ENCODE measurements around the gene CAMTA1.

The CAMTA1 gene

GRCh38 chr1:7570311-7570710, 785.1 kb downstream of the CAMTA1 start:
- no peak for DNase-seq (ENCODE audit: low read depth, low spot score)

DNA sequence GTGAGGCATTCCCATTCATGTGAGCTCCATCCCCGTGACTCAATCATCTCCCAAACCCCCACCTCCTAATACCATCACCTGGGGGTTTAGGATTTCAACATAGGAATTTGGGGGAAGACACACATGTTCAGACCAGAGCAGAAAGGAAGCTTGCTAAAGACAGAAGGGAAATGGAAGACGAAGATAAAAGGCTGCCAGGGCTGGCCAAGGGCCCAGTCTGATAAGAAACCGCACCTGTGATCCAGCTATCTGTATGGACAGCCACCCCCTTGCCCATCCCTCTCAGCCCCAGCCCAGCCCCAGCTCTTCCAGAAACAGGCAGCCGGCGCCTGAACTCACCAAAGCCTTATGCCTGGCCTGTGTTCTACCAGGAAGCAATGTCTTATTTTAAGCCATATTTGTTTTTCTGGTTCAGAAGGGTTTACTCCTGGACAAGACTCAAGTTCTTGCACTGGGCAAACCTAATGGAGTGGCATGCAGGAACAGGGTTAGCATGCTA, 787.4 kb downstream of the CAMTA1 start:
- DNase-seq (ENCODE audit: low read depth, low spot score), result no peak

DNA sequence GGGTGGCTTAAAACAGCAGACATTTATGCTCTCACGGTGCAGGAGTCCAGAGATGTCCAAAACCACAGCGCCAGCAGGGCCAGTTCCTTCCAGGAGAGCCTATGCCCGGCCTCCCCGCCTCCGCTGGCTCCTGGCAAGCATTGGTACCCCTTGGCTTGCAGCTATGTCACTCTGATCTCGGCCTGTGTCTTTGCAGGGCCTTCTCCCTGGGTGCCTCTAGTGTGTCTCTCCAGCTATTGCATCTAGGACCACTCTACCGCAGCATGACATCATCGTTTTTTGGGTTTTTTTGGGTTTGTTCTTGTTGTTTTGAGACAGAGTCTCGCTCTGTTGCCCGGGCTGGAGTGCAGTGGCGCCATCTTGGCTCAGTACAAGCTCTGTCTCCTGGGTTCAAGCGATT, 788.2 kb downstream of the CAMTA1 start:
- DNase-seq (ENCODE audit: low read depth, low spot score), result no peak

DNA sequence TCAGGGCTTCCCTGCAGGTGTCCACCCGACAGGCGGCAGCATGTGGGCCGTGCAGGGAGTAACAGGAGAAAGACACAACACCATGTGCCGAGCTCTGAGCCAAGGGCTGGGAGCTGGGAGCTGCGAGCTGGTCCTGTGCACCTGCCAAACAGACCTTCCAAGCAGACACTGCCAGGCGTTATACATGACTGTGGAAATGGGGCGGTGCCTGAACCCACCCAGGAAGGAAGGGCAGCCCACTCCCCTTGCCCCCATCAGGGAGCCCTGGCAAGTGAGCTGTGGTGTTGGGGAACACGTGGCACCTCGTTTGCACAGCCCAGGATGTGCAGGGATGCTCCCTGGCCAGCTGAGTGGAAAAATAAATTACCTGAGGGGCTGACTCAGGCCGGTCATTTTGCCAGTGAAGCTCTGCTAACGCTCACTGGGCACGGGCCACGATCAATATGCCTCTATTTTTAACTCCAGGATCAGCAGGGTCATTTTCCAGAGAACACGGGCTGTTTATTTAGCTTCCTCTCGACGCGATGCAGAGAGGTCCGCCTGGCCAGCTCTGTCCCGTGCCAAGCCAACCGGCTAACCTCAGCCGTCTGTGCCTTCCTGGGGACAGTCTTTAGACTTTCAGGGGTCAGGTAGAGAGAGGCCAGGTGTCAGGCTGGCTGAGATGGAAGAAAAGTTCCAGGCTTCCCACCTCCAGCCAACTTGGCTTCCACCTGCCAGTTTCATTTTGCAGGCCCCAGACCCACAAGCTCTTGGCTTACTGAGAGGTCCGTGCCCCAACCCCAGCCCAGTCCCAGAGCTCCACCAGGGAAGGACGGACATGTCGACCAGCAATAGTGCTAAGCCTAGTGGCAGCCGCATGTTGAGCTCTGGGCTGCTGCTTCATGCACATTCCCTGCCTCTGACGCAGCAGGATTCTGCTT, 789.1 kb downstream of the CAMTA1 start:
- no peak for DNase-seq (ENCODE audit: low read depth, low spot score)

GRCh38 chr1:7575041-7575400, 789.8 kb downstream of the CAMTA1 start:
- no peak for DNase-seq (ENCODE audit: low read depth, low spot score)

DNA sequence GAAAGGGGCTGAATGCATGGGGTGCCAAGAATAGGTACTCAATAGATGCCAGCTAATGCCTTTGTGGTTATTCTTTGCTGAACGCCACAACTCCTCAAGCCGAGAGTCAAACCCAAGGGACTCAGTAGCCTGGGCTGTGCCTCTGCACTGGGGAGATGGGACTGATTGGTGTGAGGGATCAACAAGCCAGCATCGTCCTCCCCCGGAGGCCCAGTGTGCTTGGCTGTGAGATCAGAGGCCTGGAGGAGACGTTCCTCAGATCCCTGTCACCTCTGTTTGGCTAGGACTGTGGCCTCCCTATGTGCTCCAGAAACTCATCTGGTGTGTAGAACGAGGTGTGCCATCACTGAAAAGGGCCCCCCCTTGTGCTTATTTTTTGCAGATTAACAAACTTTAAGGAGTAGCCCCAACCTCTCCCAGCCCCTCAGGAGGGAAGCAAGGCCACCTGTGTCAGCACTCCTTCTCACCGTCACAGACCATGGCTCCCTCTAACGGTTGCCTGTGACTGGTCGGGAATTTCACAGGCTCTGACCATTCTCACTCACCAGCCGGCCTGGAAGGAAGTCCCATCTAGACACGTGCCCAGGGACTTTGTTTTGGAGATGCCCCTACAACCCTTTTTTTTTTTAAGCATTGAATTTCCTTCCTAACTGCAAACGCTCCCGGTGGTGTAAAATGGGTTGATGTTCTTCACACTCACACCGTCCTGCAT, 791.8 kb downstream of the CAMTA1 start:
- DNase-seq (ENCODE audit: low read depth, low spot score), result no peak

- DNase-seq (ENCODE audit: low read depth, low spot score), result no peak
These were observed 793.0 kb downstream of the CAMTA1 start for GRCh38 chr1:7578206-7578605.

- no peak for DNase-seq (ENCODE audit: low read depth, low spot score)
These were observed 793.8 kb downstream of the CAMTA1 start for GRCh38 chr1:7579016-7579415.

- no peak for DNase-seq (ENCODE audit: low read depth, low spot score)
These were observed 794.9 kb downstream of the CAMTA1 start for GRCh38 chr1:7579831-7580804.

DNA sequence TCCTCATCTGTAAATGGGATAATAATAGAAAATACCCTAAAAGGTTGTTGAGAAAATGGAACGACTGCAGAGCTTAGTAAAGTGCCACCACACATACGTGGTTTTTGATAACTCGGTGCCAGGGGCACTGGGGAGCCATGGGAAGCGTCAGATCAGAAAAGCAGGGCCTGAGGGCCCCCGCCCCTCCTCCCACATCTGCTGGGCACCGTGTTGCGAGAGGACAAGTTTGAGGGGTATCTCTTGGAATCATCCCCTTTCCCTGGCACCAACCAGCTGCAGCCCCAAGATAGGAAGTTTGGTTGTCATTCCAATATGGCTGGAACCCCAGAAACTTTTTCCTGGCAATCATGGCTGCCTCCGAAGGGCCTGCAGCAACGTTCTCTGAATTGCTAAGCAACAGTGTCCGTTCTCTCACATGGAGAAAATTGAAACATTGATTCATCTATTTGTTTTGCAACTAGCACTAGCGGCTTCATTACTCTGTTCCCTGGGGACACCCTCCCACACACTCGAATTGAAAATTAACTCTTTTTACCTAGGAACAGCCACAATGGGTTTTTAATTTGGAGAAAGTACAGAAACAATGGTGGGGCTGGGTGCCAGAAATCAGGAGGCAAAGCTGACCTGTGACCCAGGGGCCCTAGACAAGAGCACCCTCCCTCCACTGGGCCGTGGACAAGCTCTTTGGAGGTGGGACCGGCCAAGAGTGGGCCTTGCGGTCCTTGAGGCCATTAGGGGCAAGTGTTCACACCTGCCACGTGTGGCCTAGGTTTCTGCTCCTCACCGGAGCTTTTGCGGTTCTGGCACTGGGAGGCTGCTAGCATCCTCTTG, 795.9 kb downstream of the CAMTA1 start:
- DNase-seq (ENCODE audit: low read depth, low spot score), result no peak

DNA sequence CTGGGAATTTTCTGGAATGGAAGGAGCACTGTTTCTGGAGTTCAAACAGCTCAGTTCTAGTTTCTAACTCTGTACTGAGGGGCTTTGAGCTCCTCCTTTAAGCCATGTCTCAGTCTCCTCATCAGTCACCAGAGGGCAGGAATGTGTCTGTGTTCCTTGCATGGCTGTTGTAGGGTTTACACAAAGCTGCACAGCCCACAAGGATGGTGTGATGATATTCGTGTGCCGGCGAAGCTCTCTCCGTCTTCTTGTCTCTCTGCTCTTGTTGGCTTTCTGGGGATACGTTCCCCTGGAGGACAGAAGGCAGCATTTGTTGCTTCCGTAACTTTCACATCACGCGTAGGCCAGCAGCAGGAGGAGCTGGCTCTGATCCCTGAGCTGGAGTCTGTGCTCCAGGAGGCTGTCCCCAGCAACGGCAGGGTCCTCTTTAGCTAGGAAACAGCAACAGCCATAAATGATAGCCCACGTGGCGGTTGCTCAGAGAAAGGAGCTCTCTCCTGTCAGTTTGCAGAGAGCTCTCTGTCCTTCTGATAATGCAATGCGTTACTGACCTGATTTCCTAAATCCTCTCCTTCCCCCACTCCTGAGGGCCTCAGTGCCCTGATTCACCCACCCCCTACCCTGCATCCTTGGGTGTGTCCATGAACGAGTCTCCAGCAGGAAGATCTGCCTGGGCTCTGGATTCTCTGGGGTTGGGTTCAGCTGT, 796.7 kb downstream of the CAMTA1 start:
- DNase-seq (ENCODE audit: low read depth, low spot score), result no peak

GRCh38 chr1:7582460-7582972, 797.3 kb downstream of the CAMTA1 start:
- no peak for DNase-seq (ENCODE audit: low read depth, low spot score)

DNA sequence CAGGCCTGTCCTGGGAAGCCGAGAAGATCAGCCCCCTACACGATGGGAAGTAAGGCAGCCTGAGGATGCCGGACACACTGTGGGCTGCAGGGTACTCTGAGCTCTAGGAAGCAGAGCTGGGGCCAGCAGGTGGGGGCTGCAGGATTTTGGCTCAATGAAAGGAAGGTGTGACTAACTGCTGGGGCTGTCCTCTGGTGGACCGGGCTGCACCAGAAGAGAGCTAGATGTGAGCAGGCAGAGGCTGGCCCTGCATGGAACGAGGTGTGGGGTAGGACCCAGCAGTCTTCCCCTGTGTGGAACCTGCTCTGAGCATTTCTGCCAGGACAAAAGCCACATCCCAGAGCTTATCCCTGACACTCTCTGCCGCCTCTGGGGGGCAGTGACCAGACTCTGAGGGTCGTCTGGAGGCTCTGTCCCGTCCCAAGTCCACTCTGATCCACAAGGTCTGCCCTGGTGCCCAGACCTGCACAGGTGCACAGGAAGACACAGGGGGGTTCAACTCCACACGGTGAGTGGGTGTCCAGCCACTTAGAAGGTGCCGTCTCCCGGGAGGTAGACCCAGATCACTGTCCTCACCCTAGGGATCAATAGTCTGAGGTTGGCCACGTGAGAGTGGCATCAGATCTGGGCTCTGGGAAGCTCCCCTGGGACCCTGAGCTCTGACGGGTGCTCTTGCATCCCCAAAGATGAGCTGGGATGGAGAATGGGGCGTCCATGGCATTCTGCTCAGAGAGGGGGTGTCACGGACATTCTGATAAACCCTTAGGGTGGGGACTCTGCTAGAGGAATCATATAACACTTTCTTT, 798.2 kb downstream of the CAMTA1 start:
- no peak for DNase-seq (ENCODE audit: low read depth, low spot score)

GRCh38 chr1:7584157-7584556, 798.9 kb downstream of the CAMTA1 start:
- DNase-seq (ENCODE audit: low read depth, low spot score), result no peak

DNA sequence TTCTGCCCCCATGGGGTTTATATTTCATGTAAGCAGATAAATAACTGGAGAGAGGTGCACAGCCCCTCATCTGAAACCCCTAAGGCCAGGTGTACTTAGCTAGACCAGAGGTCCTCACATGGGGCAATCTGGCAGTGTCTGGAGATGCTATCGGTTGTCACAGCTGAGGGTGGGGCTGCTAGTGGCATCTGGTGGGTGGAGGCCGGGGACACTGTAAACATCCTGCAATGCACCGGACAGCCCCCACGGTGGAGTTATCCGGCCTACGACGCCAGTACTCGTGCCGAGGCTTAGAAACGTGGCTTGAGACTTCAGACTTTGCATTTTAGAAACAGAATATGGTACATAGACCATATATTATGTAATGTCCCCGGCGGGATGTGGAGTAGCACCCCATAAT, 799.4 kb downstream of the CAMTA1 start:
- no peak for DNase-seq (ENCODE audit: low read depth, low spot score)

GRCh38 chr1:7585216-7585907, 800.1 kb downstream of the CAMTA1 start:
- no peak for DNase-seq (ENCODE audit: low read depth, low spot score)

GRCh38 chr1:7586031-7586941, 801.0 kb downstream of the CAMTA1 start:
- DNase-seq (ENCODE audit: low read depth, low spot score), result no peak
